ENCODE results near the gene BEST3. TPM values are rescaled to one million over a fixed set of nuclear protein-coding genes. Genes with fewer than 3 reads are reported as not detected.

BEST3 gene
- polyA plus RNA-seq, 1 donor from 2014 or later: 0.88 TPM

DNA sequence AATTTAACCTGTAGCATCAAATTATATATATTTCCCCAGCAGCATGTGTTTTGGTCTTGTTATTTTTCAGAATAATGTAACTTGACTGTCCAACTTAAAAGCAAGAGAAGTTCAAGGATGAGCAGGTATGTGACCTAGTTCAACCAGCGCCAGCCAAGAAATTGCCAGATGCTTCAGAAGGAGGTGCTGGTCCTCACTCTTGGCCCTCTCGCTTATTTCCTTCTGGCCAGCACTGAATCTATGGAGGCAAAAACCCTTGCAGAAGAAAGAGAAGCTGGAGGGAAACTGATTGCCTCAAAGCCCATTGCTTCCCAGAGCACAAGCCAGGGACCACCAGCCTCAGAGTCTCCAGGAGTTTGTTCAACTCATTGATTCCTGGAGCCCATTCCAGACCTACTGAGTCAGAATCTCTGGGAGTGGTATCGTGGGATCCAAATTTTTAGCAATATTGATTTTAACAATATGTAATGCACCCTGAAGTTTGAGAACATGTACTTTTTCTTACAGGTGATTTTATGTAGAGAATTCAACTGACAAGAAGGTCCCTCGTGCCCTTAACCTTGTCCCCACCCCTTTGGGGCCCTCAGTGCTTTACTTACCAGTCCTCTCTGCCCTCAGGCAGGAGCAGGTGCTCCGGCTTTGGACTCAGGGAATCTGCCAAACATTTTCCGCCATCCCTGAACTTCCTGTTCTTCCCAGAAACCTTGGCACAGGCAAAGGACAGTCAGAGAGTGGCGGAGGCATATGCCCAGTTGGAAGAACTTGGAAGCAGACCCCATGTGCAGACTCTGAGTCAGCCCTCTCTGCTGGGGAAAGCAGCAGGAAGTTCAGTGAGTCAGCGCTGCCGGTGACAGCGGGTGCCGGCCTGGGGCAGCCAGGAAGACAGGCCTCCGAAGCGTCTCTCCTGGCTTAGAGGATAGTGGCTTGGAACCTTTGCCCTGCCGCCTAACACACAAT is 10.4 kb downstream of the BEST3 start:
- no peaks in the 10 kb centered on the region for H3K79me2 ChIP-seq (replicated peaks; ENCODE audit: insufficient read depth, low read length)
- no peaks in the 10 kb centered on the region for H3K36me3 ChIP-seq (ENCODE audit: insufficient read depth, low read length)
- no peak overlapping the region for H3K4me3 ChIP-seq (ENCODE audit: low read length)
- no peaks in the 10 kb centered on the region for H3K9me2 ChIP-seq (ENCODE audit: insufficient read depth, low read length)
- TF ChIP-seq, protein P1, sequence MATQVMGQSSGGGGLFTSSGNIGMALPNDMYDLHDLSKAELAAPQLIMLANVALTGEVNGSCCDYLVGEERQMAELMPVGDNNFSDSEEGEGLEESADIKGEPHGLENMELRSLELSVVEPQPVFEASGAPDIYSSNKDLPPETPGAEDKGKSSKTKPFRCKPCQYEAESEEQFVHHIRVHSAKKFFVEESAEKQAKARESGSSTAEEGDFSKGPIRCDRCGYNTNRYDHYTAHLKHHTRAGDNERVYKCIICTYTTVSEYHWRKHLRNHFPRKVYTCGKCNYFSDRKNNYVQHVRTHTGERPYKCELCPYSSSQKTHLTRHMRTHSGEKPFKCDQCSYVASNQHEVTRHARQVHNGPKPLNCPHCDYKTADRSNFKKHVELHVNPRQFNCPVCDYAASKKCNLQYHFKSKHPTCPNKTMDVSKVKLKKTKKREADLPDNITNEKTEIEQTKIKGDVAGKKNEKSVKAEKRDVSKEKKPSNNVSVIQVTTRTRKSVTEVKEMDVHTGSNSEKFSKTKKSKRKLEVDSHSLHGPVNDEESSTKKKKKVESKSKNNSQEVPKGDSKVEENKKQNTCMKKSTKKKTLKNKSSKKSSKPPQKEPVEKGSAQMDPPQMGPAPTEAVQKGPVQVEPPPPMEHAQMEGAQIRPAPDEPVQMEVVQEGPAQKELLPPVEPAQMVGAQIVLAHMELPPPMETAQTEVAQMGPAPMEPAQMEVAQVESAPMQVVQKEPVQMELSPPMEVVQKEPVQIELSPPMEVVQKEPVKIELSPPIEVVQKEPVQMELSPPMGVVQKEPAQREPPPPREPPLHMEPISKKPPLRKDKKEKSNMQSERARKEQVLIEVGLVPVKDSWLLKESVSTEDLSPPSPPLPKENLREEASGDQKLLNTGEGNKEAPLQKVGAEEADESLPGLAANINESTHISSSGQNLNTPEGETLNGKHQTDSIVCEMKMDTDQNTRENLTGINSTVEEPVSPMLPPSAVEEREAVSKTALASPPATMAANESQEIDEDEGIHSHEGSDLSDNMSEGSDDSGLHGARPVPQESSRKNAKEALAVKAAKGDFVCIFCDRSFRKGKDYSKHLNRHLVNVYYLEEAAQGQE (IDR thresholded peaks at IDR 0.05; ENCODE audit: borderline replicate concordance): no peak
- TF ChIP-seq TAF1 (IDR thresholded peaks at IDR 0.05; ENCODE audit: low read depth): no peak
- TF ChIP-seq POLR2AphosphoS5 (IDR thresholded peaks at IDR 0.05): no peak
- no peak for TF ChIP-seq EP300 (conservative IDR thresholded peaks at IDR 0.05; ENCODE audit: poor library complexity, severe bottlenecking)
- no peak for TF ChIP-seq EZH2 (IDR thresholded peaks at IDR 0.05; ENCODE audit: borderline replicate concordance, insufficient read depth, low read length, poor library complexity, severe bottlenecking)
- TF ChIP-seq MXI1 (conservative IDR thresholded peaks at IDR 0.05; ENCODE audit: poor library complexity, severe bottlenecking): no peak
- TF ChIP-seq RAD21 (conservative IDR thresholded peaks at IDR 0.05): no peak
- H3K9me3 ChIP-seq (ENCODE audit: low read length): no peaks in the 10 kb centered on the region
- no peak overlapping the region for H3K27ac ChIP-seq (ENCODE audit: low read length)
- no peak overlapping the region for H3K9ac ChIP-seq (ENCODE audit: low read length)
- H3F3A ChIP-seq (ENCODE audit: insufficient read depth, low read length, poor library complexity, severe bottlenecking): no peaks in the 10 kb centered on the region
- no peaks in the 10 kb centered on the region for H3K27me3 ChIP-seq (ENCODE audit: insufficient read depth, low read depth, low read length)
- H3K4me2 ChIP-seq (ENCODE audit: low read length): no peak overlapping the region
- H4K20me1 ChIP-seq (ENCODE audit: insufficient read depth): no peaks in the 10 kb centered on the region
- no peak overlapping the region for H2AFZ ChIP-seq (ENCODE audit: low read depth, low read length)

DNA sequence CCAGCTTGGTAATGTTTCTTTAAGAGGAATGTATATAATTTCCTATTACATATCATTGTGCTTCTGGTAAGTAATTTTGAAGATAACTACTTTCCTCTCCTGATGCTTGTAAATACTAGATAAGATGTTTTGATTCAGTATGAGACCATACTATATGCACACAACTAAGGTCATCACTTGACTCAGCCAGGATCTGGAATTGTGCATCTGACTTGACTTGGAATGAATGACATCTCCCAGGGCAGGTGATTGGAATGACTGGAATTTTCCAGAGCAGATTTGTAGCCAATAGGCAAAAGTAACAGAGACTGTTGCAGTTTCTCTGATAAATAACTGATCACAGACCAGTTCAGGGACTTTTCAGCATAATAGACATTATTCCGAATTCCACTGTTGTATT is 11.1 kb downstream of the BEST3 start:
- Histone ChIP-seq H3K4me3 (ENCODE audit: low read length) (no peak overlapping the region), H3K27me3 (ENCODE audit: insufficient read depth, low read depth, low read length) (no peaks in the 10 kb centered on the region), H3K27ac (ENCODE audit: low read length) (no peak overlapping the region), H2AFZ (ENCODE audit: low read depth, low read length) (no peak overlapping the region), H3F3A (ENCODE audit: insufficient read depth, low read length, poor library complexity, severe bottlenecking) (no peaks in the 10 kb centered on the region), H3K9me3 (ENCODE audit: low read length) (no peaks in the 10 kb centered on the region), H3K4me2 (ENCODE audit: low read length) (no peak overlapping the region), H3K79me2 (replicated peaks; ENCODE audit: insufficient read depth, low read length) (no peaks in the 10 kb centered on the region), H4K20me1 (ENCODE audit: insufficient read depth) (no peaks in the 10 kb centered on the region), H3K9me2 (ENCODE audit: insufficient read depth, low read length) (no peaks in the 10 kb centered on the region), H3K9ac (ENCODE audit: low read length) (no peak overlapping the region), H3K36me3 (ENCODE audit: insufficient read depth, low read length) (no peaks in the 10 kb centered on the region)
- TF ChIP-seq MXI1 (conservative IDR thresholded peaks at IDR 0.05; ENCODE audit: poor library complexity, severe bottlenecking) (no peak), POLR2AphosphoS5 (IDR thresholded peaks at IDR 0.05) (no peak), EP300 (conservative IDR thresholded peaks at IDR 0.05; ENCODE audit: poor library complexity, severe bottlenecking) (no peak), RAD21 (conservative IDR thresholded peaks at IDR 0.05) (no peak), TAF1 (IDR thresholded peaks at IDR 0.05; ENCODE audit: low read depth) (no peak), SMC3 (conservative IDR thresholded peaks at IDR 0.05; ENCODE audit: poor library complexity) (no peak), EZH2 (IDR thresholded peaks at IDR 0.05; ENCODE audit: borderline replicate concordance, insufficient read depth, low read length, poor library complexity, severe bottlenecking) (no peak)
- TF ChIP-seq, protein P2, sequence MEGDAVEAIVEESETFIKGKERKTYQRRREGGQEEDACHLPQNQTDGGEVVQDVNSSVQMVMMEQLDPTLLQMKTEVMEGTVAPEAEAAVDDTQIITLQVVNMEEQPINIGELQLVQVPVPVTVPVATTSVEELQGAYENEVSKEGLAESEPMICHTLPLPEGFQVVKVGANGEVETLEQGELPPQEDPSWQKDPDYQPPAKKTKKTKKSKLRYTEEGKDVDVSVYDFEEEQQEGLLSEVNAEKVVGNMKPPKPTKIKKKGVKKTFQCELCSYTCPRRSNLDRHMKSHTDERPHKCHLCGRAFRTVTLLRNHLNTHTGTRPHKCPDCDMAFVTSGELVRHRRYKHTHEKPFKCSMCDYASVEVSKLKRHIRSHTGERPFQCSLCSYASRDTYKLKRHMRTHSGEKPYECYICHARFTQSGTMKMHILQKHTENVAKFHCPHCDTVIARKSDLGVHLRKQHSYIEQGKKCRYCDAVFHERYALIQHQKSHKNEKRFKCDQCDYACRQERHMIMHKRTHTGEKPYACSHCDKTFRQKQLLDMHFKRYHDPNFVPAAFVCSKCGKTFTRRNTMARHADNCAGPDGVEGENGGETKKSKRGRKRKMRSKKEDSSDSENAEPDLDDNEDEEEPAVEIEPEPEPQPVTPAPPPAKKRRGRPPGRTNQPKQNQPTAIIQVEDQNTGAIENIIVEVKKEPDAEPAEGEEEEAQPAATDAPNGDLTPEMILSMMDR (IDR thresholded peaks at IDR 0.05; ENCODE audit: poor library complexity, severe bottlenecking): no peak
- TF ChIP-seq, protein P1 (IDR thresholded peaks at IDR 0.05; ENCODE audit: borderline replicate concordance): no peak

All from neural cell (in vitro differentiated cells).